B cell (primary cell): ENCODE data around the gene HPD. TPM values are rescaled to one million over a fixed set of nuclear protein-coding genes. Genes with fewer than 3 reads are reported as not detected.

Experiments
- ATAC-seq: fragments of 200-7000 bp; cut with Tn5 transposase; one replicate; pipeline ENCODE4 v1.10.0; 2021; ENCODE audit warnings: low read depth, mild to moderate bottlenecking, moderate number of reproducible peaks, moderate library complexity
- CTCF ChIA-PET: fragments of 350-600 bp; sonication (Branson Sonifier 250); formaldehyde crosslinking; loops from one replicate; lab custom pipeline; 2021; ENCODE audit warnings: antibody characterized with exemption, inconsistent platforms; lab: Charles Lee
- POLR2A ChIA-PET: fragments of 350-600 bp; sonication (Branson Sonifier 250); formaldehyde crosslinking; loops from one replicate; lab custom pipeline; 2021; ENCODE audit warnings: antibody characterized with exemption; lab: Charles Lee
- DNase-seq: peaks from one replicate; pipeline ENCODE4 v3.0.0; 2013
- H2AFZ ChIP-seq: 2 replicates; pipeline ENCODE4 v1.6.1; 2012; ENCODE audit warnings: mild to moderate bottlenecking, low read depth, low read length; ENCODE audit not compliant: insufficient read depth, poor library complexity, severe bottlenecking
- H3K27ac ChIP-seq, 2 donors: 1 replicate in 1 of 2; 2 replicates in 1 of 2; pipeline ENCODE4 v1.5.1; 2012 to 2013; ENCODE audit warnings: low read length in 2 of 2, mild to moderate bottlenecking in 2 of 2, moderate library complexity in 1 of 2
- H3K27me3 ChIP-seq, 4 experiments: fragments of 200-600 bp in 1 of 4; sonication (generic) in 1 of 4; replicated peaks in 1 of 4; 1 replicate in 2 of 4; 2 replicates in 2 of 4; pipeline versions ENCODE4 v1.6.1 to v1.7.0; 2013 to 2016; ENCODE audit warnings: low read length in 3 of 4, mild to moderate bottlenecking in 2 of 4, mixed read lengths in 1 of 4, moderate library complexity in 1 of 4; ENCODE audit not compliant: insufficient read depth in 4 of 4, control insufficient read depth in 3 of 4; ENCODE audit errors: control extremely low read depth in 1 of 4
- H3K36me3 ChIP-seq, 2 experiments: replicated peaks in 1 of 2; 1 replicate in 1 of 2; 2 replicates in 1 of 2; pipeline versions ENCODE4 v1.6.1 to v1.7.1; 2013; ENCODE audit warnings: low read length in 1 of 2; ENCODE audit not compliant: insufficient read depth in 2 of 2, control insufficient read depth in 1 of 2; ENCODE audit errors: control extremely low read depth in 1 of 2, extremely low read depth in 1 of 2
- H3K4me1 ChIP-seq, 2 donors: fragments of 200-600 bp in 1 of 2; sonication (generic) in 1 of 2; 1 replicate in 1 of 2; 2 replicates in 1 of 2; pipeline versions ENCODE4 v1.5.1 to v1.6.1; 2013 to 2017; ENCODE audit warnings: low read length in 2 of 2; ENCODE audit not compliant: control insufficient read depth in 2 of 2, insufficient read depth in 2 of 2
- H3K4me2 ChIP-seq: replicated peaks from 2 replicates; pipeline ENCODE3; 2012; ENCODE audit warnings: mild to moderate bottlenecking, low read depth, low read length; ENCODE audit not compliant: poor library complexity, severe bottlenecking
- H3K4me3 ChIP-seq, 5 experiments: fragments of 200-600 bp in 1 of 5; sonication (generic) in 1 of 5; 1 replicate in 3 of 5; 2 replicates in 2 of 5; pipeline versions ENCODE4 v1.5.1 to v1.7.0; 2011 to 2016; ENCODE audit warnings: low read length in 4 of 5, mild to moderate bottlenecking in 4 of 5, low read depth in 2 of 5, control low read depth in 1 of 5, moderate library complexity in 1 of 5; ENCODE audit not compliant: insufficient read depth in 1 of 5; ENCODE audit errors: control extremely low read depth in 1 of 5, extremely low read depth in 1 of 5
- H3K79me2 ChIP-seq: fragments of 200-600 bp; sonication (generic); one replicate; pipeline ENCODE4 v1.6.0; 2016; ENCODE audit warnings: low read length; ENCODE audit not compliant: control insufficient read depth, insufficient read depth
- H3K9ac ChIP-seq: fragments of 200-600 bp; sonication (generic); 2 replicates; pipeline ENCODE4 v1.6.1; 2017; ENCODE audit warnings: mild to moderate bottlenecking, low read length, moderate library complexity
- H3K9me3 ChIP-seq, 3 donors: one replicate each; pipeline versions ENCODE4 v1.6.1 to v1.7.1; 2013; ENCODE audit warnings: low read length in 2 of 3; ENCODE audit not compliant: control insufficient read depth in 2 of 3, insufficient read depth in 1 of 3; ENCODE audit errors: control extremely low read depth in 1 of 3
- H4K20me1 ChIP-seq: 2 replicates; pipeline ENCODE4 v1.6.0; 2012; ENCODE audit warnings: mild to moderate bottlenecking, low read length; ENCODE audit not compliant: insufficient read depth, control insufficient read depth, poor library complexity, severe bottlenecking
- H3K27ac Mint-ChIP-seq: one replicate; pipeline ENCODE4 v1.8.0; 2021; ENCODE audit warnings: mixed read lengths
- H3K27me3 Mint-ChIP-seq: one replicate; pipeline ENCODE4 v1.8.0; 2021; ENCODE audit warnings: mixed read lengths
- H3K4me1 Mint-ChIP-seq: one replicate; pipeline ENCODE4 v1.8.0; 2021; ENCODE audit warnings: mixed read lengths
- H3K4me3 Mint-ChIP-seq: one replicate; pipeline ENCODE4 v1.8.0; 2021; ENCODE audit warnings: mixed read lengths
- H3K9me3 Mint-ChIP-seq: one replicate; pipeline ENCODE4 v1.8.0; 2022; ENCODE audit warnings: mixed read lengths; ENCODE audit not compliant: insufficient read depth
- EZH2 ChIP-seq: IDR thresholded peaks from 2 replicates; pipeline ENCODE4 v1.6.1; 2012; ENCODE audit warnings: borderline replicate concordance, low read depth, mild to moderate bottlenecking, moderate library complexity, low read length; ENCODE audit not compliant: insufficient read depth, poor library complexity, severe bottlenecking
- WGBS: methylation state at CpG from one replicate; pipeline ENCODE4 v1.1.5; 2013; ENCODE audit warnings: missing lambda C conversion rate; ENCODE audit not compliant: insufficient coverage; 5-methylcytosine and 5-hydroxymethylcytosine counted together
- intact Hi-C: fragments of 100-400 bp; cut with micrococcal nuclease; formaldehyde crosslinking; loops from one replicate; pipeline ENCODE4 v1.10.0; 2022
- polyA plus RNA-seq: library from polyadenylated mRNA; depleted of rRNA; stranded (reverse); fragments of >200 nt; gene quantifications from 2 replicates; pipeline ENCODE4 v1.2.3, GENCODE V29; 2012
- small RNA-seq: library from RNA; depleted of rRNA; stranded (forward); fragments of <200 nt; gene quantifications from one replicate; pipeline ENCODE3, GENCODE V24; 2012; ENCODE audit warnings: low replicate concordance, low read depth; ENCODE audit not compliant: insufficient read length
- total RNA-seq, 2 donors: library from RNA; stranded (reverse); fragments of 120-200 nt in 1 of 2; gene quantifications; 1 replicate in 1 of 2; 2 replicates in 1 of 2; pipeline versions ENCODE4 v1.2.3 to v1.2.4, GENCODE V29; 2013 to 2022
- TF ChIP-seq, protein P1 (sequence below): fragments of 200-600 bp; IDR thresholded peaks from one replicate; pipeline ENCODE4 v1.8.0; 2022; ENCODE audit warnings: antibody characterized with exemption, mild to moderate bottlenecking

HPD gene
- total and polyA plus RNA-seq, 2 donors (not counting 1 experiment from before 2014, with no cell fraction given): not detected

DNA sequence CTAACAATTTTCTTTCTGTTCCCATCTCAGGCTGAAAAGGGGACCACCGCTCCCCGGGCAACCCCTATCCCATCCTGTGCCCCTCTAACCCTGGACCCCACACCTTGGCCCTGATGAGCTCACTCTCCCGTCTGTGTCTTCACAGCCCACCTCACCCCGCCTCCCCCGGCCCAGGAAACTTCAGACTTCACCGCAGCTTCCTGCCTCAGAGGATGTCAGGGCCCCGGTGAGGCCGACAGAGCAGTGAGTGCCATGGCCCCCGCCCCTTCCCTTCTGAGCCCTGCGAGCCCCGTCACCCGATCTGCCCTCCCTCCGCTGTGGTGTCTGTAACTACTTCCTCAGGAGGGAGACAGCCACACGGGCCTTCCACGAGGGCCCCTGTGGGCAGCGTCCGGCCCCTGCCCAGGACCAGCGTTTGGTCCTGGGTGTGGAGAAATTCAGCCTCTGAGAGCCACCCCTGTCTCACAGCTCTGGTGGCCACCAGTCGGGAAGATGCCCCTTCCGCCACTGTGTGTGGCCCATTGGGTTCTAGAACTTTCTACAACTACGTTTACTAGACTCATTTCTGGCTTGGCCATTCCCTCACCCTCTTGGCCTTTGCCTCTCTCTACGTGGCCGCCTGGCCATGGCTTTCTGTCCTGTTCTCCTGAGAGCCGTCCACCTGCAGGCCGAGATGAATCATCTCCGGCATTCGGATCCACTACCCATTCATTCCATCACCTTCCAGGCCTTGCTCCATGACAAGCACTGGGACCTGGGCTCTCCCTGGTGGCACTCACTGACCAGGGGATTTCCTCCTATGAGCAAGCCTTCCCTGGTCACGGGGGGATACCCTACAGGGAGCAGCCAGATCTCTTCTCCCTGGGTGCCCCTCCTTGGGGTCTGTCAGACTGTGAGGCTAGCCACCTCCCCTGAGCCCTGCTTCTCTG, 68.6 kb downstream of the HPD start:
- peak overlapping the region; percentile 85 for H3K4me2 ChIP-seq
- peak overlapping the region; percentile 90 to 100 for H3K27ac ChIP-seq
- Mint-ChIP-seq H3K9me3 (no peaks in the 10 kb centered on the region), H3K4me1 (peaks cover 79% of the 10 kb centered on the region), H3K27ac (peak overlapping the region; percentile 98), H3K4me3 (peak overlapping the region; percentile 88), H3K27me3 (no peaks in the 10 kb centered on the region)
- TF ChIP-seq, protein P1, sequence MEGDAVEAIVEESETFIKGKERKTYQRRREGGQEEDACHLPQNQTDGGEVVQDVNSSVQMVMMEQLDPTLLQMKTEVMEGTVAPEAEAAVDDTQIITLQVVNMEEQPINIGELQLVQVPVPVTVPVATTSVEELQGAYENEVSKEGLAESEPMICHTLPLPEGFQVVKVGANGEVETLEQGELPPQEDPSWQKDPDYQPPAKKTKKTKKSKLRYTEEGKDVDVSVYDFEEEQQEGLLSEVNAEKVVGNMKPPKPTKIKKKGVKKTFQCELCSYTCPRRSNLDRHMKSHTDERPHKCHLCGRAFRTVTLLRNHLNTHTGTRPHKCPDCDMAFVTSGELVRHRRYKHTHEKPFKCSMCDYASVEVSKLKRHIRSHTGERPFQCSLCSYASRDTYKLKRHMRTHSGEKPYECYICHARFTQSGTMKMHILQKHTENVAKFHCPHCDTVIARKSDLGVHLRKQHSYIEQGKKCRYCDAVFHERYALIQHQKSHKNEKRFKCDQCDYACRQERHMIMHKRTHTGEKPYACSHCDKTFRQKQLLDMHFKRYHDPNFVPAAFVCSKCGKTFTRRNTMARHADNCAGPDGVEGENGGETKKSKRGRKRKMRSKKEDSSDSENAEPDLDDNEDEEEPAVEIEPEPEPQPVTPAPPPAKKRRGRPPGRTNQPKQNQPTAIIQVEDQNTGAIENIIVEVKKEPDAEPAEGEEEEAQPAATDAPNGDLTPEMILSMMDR: no peak
- TF ChIP-seq EZH2: no peak
- ATAC-seq (peak; percentile 63), DNase-seq (peak; percentile 96)
- peak overlapping the region; percentile 73 for H3K9ac ChIP-seq
- peak overlapping the region; percentile 29 for H2AFZ ChIP-seq
- ChIA-PET CTCF (interaction anchor here (0.5 to 33.5 kb wide), 8 partner anchors 2 to 238 kb away, joined by 3 to 1947 read pairs (median 4); partner anchors contain the start of genes PSMD9, RHOF, SETD1B and TMEM120B), POLR2A (interaction anchor here (0.6 to 8.5 kb wide), 9 partner anchors 8 to 791 kb away, joined by 3 to 267 read pairs (median 6); partner anchors contain the start of gene SETD1B)
- peaks cover 73 to 91% of the 10 kb centered on the region in 2 donors for H3K4me1 ChIP-seq
- 18% methylated on average over 25 of the region's 28 CpGs for WGBS
- H4K20me1 ChIP-seq: peaks cover 16% of the 10 kb centered on the region
- no peaks in the 10 kb centered on the region for H3K9me3 ChIP-seq
- peaks cover 93% of the 10 kb centered on the region for H3K79me2 ChIP-seq
- H3K27me3 ChIP-seq: no peaks in the 10 kb centered on the region
- intact Hi-C loops: loop anchor here (5.0 to 10.0 kb wide), 4 partner anchors 163 to 323 kb away; partner anchors contain the start of genes BCL7A and ORAI1
- H3K4me3 ChIP-seq: peak overlapping the region; percentile 28 to 60 (median 58)
- H3K36me3 ChIP-seq: peaks cover 0 to 9% of the 10 kb centered on the region in 2 experiments

Small RNA genes within 50 kb of the gene (small RNA-seq; reads per million reads assigned to genes)
- not detected for gene AC069503.3
- not detected for gene RF00017
- not detected for gene RNU7-170P

Other genes starting within 250 kb of the HPD start
- 43.2 and 44.2 TPM in 2 replicates for gene ORAI1, start 232.3 kb downstream of the HPD start, total RNA-seq
- gene ORAI1, start 232.3 kb downstream of the HPD start, polyA plus RNA-seq: 57.0 and 66.0 TPM in 2 replicates
- 1.3 and 2.0 TPM in 2 replicates for gene MORN3, start 189.2 kb downstream of the HPD start, total RNA-seq
- gene MORN3, start 189.2 kb downstream of the HPD start, polyA plus RNA-seq: 0.22 and 0.45 TPM in 2 replicates
- 9.2 and 11.5 TPM in 2 replicates for gene TMEM120B, start 146.1 kb downstream of the HPD start, total RNA-seq
- gene TMEM120B, start 146.1 kb downstream of the HPD start, polyA plus RNA-seq: 4.4 and 9.7 TPM in 2 replicates
- 87.1 and 90.3 TPM in 2 replicates for gene RHOF, start 65.2 kb downstream of the HPD start, total RNA-seq
- gene RHOF, start 65.2 kb downstream of the HPD start, polyA plus RNA-seq: 129 and 150 TPM in 2 replicates
- gene SETD1B, start 54.9 kb downstream of the HPD start, total RNA-seq: 60.6 and 61.4 TPM in 2 replicates
- gene SETD1B, start 54.9 kb downstream of the HPD start, polyA plus RNA-seq: 7.3 and 7.9 TPM in 2 replicates
- 37.1 and 38.2 TPM in 2 replicates for gene PSMD9, start 29.9 kb upstream of the HPD start, total RNA-seq
- 81.6 and 83.4 TPM in 2 replicates for gene PSMD9, start 29.9 kb upstream of the HPD start, polyA plus RNA-seq
- 1.4 and 1.6 TPM in 2 replicates for gene CFAP251, start 59.7 kb upstream of the HPD start, total RNA-seq
- 0.22 and 0.97 TPM in 2 replicates for gene CFAP251, start 59.7 kb upstream of the HPD start, polyA plus RNA-seq
- 75.6 and 75.9 TPM in 2 replicates for gene BCL7A, start 163.0 kb upstream of the HPD start, total RNA-seq
- gene BCL7A, start 163.0 kb upstream of the HPD start, polyA plus RNA-seq: 71.0 and 80.7 TPM in 2 replicates
- 91.2 and 94.5 TPM in 2 replicates for gene MLXIP, start 219.9 kb upstream of the HPD start, total RNA-seq
- 28.1 and 30.6 TPM in 2 replicates for gene MLXIP, start 219.9 kb upstream of the HPD start, polyA plus RNA-seq